GM12864 (cell line): ENCODE results near the gene OPN4.

Experiments used
- DNase-seq: peaks from one replicate; pipeline ENCODE4 v3.0.0-alpha.2; 2011; ENCODE audit warnings: low read depth
- H3K4me3 ChIP-seq: 2 replicates; pipeline ENCODE4 v1.5.1; 2011; ENCODE audit warnings: mild to moderate bottlenecking, low read depth, low read length, control low read depth
- CTCF ChIP-seq: IDR thresholded peaks from 2 replicates; pipeline ENCODE4 v1.5.1; 2011; ENCODE audit warnings: low read depth, mild to moderate bottlenecking, moderate library complexity, low read length, control low read depth, inconsistent platforms; ENCODE audit errors: missing control alignments

OPN4 gene

GRCh38 chr10:86715156-86715795 is 60.9 kb downstream of the OPN4 start:
- DNase-seq = no peak
- H3K4me3 ChIP-seq = no peak overlapping the region
- no peak for TF ChIP-seq CTCF

- DNase-seq = no peak
- TF ChIP-seq CTCF = no peak
- no peak overlapping the region for H3K4me3 ChIP-seq
Measured at GRCh38 chr10:86715836-86716235, 61.5 kb downstream of the OPN4 start.
